GM18909 (cell line): ENCODE data around the gene UHRF2.

Source experiments
- ATAC-seq: cut with Tn5 transposase; IDR thresholded peaks from one replicate; pipeline ENCODE4 v1.9.1; 2021; ENCODE audit warnings: mild to moderate bottlenecking; ENCODE audit not compliant: unreplicated experiment, poor library complexity

Gene UHRF2

DNA sequence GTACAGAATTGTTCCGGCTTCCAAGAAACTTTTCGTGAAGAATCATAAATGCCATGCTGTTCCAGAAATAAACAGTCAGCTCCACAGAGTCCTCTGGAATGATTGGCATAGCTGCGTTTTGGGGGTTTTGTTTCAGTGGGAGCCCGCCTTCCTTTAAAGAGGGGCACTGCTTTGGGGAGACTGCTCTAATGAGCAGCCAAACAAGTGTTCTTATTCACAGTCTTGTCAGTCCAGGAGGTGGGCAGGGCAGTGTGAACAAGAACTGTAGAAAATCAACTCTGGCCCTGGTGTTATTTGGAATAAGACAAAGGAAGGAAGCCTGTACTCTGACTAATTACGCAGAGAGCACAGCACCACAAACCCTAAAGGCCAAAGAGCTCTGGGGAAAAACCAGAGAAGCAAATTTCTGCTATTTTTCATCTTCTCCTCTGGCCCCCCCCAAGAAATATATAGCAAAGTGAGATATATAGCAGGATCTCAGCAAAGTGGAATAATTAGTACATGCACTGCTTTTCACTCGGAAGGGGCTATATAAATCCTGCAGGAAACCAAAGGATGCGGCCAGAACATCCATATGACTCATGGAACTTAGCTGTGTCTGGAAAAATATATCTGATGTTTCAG, 139.6 kb downstream of the UHRF2 start:
- no peak for ATAC-seq

DNA sequence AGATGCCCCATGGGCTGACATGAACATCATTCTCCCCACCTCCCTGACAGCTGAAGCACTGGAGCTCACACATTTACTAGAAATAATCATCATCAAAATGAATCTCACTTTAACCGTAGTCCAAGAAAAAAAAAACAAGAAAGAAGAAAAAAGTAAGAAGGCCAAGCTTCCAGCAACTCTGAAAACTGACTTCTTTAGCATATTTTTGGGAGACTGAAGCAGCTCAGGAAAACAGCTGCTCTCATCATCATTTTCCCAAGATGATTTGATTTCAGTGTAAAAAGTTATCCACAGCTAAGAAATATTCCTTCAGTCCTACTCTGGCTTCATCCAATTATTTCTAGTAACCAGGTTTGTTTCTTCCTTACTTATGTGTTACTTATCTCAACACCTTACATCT, 140.9 kb downstream of the UHRF2 start:
- ATAC-seq = no peak
